ENCODE results near the gene CIB2.

DNA sequence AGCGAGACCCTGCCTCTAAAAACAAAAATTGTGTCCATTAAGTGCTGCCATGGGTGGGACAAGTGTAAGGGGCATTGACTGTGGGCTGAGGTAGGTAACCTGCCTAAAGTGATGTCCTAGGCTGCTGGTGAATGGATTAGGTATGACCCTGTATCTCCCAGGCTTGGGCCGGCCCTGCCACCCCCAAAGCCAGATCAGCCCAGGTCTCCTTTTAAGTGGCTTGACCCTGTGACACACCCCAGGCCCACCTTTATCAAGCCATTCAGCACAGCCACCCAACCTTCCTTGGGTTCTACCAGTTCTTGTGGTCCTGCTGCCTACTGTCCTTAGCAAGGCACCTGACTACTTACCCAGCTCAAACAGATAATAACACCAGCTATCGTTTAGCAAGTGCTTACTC is 18.7 kb downstream of the CIB2 start:
- TF ChIP-seq, protein P1, sequence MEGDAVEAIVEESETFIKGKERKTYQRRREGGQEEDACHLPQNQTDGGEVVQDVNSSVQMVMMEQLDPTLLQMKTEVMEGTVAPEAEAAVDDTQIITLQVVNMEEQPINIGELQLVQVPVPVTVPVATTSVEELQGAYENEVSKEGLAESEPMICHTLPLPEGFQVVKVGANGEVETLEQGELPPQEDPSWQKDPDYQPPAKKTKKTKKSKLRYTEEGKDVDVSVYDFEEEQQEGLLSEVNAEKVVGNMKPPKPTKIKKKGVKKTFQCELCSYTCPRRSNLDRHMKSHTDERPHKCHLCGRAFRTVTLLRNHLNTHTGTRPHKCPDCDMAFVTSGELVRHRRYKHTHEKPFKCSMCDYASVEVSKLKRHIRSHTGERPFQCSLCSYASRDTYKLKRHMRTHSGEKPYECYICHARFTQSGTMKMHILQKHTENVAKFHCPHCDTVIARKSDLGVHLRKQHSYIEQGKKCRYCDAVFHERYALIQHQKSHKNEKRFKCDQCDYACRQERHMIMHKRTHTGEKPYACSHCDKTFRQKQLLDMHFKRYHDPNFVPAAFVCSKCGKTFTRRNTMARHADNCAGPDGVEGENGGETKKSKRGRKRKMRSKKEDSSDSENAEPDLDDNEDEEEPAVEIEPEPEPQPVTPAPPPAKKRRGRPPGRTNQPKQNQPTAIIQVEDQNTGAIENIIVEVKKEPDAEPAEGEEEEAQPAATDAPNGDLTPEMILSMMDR (IDR thresholded peaks at IDR 0.05; ENCODE audit: low read depth, low read length) = no peak
- TF ChIP-seq EZH2phosphoT487 (IDR thresholded peaks at IDR 0.05; ENCODE audit: low read depth) = no peak
